ENCODE data around the gene RUNX2.

DNA sequence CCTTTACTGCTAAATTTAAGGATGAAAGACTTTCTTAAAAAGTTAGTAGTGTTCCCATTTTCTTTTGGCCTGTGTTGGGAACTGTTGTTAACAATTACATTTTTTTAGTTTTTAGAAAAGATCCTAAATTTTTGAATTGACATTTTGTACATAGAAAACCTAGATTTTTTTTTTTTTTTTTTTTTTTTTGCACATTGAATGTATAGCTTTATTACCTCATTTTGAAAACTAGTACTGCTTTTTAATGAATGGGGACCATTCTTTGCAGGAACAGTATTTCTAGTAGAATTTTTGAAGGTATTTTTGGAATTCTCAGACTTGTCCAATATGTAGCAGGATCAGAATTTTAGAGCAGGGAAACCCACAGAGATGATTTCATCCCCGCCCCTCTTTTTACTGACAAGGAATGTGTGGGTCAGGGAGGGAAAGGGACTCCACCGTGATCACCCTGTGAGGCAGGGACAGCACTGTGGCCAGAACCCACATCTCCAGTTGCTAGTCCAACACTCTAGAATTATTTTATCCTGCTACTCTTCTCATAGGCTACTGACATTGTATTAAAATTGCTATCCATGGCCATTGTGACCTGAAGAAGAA is 204.0 kb downstream of the RUNX2 start:
- no peak for TF ChIP-seq CTCF (IDR thresholded peaks at IDR 0.05)
- no peak for TF ChIP-seq POLR2A (IDR thresholded peaks at IDR 0.05)
